ENCODE data around the gene CLPTM1L.
A peak's percentile ranks its signal among the peaks of the same experiment; 100 is the strongest.

The CLPTM1L gene

GRCh38 chr5:1385395-1386273 is 40.7 kb upstream of the CLPTM1L start:
- peak; percentile 23 for DNase-seq (ENCODE audit: low read depth)
- TF ChIP-seq CTCF (conservative IDR thresholded peaks at IDR 0.05; ENCODE audit: control insufficient read depth, insufficient read depth, low read depth, low read length): no peak
- H3K4me3 ChIP-seq (ENCODE audit: control insufficient read depth, low read depth, low read length): peak overlapping the region; percentile 42

GRCh38 chr5:1384521-1384920 is 39.6 kb upstream of the CLPTM1L start:
- H3K4me3 ChIP-seq (ENCODE audit: control insufficient read depth, low read depth, low read length): no peak overlapping the region
- TF ChIP-seq CTCF (conservative IDR thresholded peaks at IDR 0.05; ENCODE audit: control insufficient read depth, insufficient read depth, low read depth, low read length): no peak
- no peak for DNase-seq (ENCODE audit: low read depth)

GRCh38 chr5:1383886-1384401 is 39.0 kb upstream of the CLPTM1L start:
- no peak for DNase-seq (ENCODE audit: low read depth)
- H3K4me3 ChIP-seq (ENCODE audit: control insufficient read depth, low read depth, low read length): no peak overlapping the region
- no peak for TF ChIP-seq CTCF (conservative IDR thresholded peaks at IDR 0.05; ENCODE audit: control insufficient read depth, insufficient read depth, low read depth, low read length)

- DNase-seq (ENCODE audit: low read depth): no peak
- no peak for TF ChIP-seq CTCF (conservative IDR thresholded peaks at IDR 0.05; ENCODE audit: control insufficient read depth, insufficient read depth, low read depth, low read length)
- H3K4me3 ChIP-seq (ENCODE audit: control insufficient read depth, low read depth, low read length): no peak overlapping the region
Measured at GRCh38 chr5:1383344-1383743, 38.4 kb upstream of the CLPTM1L start.

GRCh38 chr5:1382248-1382700 is 37.4 kb upstream of the CLPTM1L start:
- TF ChIP-seq CTCF (conservative IDR thresholded peaks at IDR 0.05; ENCODE audit: control insufficient read depth, insufficient read depth, low read depth, low read length): no peak
- no peak overlapping the region for H3K4me3 ChIP-seq (ENCODE audit: control insufficient read depth, low read depth, low read length)
- no peak for DNase-seq (ENCODE audit: low read depth)

- H3K4me3 ChIP-seq (ENCODE audit: control insufficient read depth, low read depth, low read length): no peak overlapping the region
- no peak for TF ChIP-seq CTCF (conservative IDR thresholded peaks at IDR 0.05; ENCODE audit: control insufficient read depth, insufficient read depth, low read depth, low read length)
- DNase-seq (ENCODE audit: low read depth): no peak
Measured at GRCh38 chr5:1381370-1382247, 36.7 kb upstream of the CLPTM1L start.
